ENCODE results near the gene ABHD2. TPM values are rescaled to one million over a fixed set of nuclear protein-coding genes. Genes with fewer than 3 reads are reported as not detected.
"Not testable (repeated sequence)": the region's sequence is repeated elsewhere in the genome, so short reads cannot be mapped to it uniquely, and the experiment has no call there.

ABHD2 gene
- total and polyA plus RNA-seq, 11 donors = 8.6 to 243 (median 116) TPM

- Histone ChIP-seq H3K4me3 (no peak overlapping the region), H3K27ac (no peak overlapping the region), H3K36me3 (no peaks in the 10 kb centered on the region), H3K27me3 (peaks cover 0 to 3% (median 0%) of the 10 kb centered on the region in 9 donors), H3K4me1 (no peaks in the 10 kb centered on the region), H3K9me3 (no peaks in the 10 kb centered on the region)
- intact Hi-C loops (cut with DNase I) = no loop called here
- WGBS, 4 donors = 79 to 85% (median 81%) methylated on average over 14 of the region's 14 CpGs
- TF ChIP-seq POLR2A (IDR thresholded peaks at IDR 0.05) = no peak
- TF ChIP-seq, protein P1, sequence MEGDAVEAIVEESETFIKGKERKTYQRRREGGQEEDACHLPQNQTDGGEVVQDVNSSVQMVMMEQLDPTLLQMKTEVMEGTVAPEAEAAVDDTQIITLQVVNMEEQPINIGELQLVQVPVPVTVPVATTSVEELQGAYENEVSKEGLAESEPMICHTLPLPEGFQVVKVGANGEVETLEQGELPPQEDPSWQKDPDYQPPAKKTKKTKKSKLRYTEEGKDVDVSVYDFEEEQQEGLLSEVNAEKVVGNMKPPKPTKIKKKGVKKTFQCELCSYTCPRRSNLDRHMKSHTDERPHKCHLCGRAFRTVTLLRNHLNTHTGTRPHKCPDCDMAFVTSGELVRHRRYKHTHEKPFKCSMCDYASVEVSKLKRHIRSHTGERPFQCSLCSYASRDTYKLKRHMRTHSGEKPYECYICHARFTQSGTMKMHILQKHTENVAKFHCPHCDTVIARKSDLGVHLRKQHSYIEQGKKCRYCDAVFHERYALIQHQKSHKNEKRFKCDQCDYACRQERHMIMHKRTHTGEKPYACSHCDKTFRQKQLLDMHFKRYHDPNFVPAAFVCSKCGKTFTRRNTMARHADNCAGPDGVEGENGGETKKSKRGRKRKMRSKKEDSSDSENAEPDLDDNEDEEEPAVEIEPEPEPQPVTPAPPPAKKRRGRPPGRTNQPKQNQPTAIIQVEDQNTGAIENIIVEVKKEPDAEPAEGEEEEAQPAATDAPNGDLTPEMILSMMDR (IDR thresholded peaks at IDR 0.05) = no peak
- no peak for DNase-seq
- ATAC-seq = no peak
These were observed 138.3 kb downstream of the ABHD2 start for GRCh38 chr15:89226359-89227221.

- TF ChIP-seq POLR2A (IDR thresholded peaks at IDR 0.05) = no peak
- TF ChIP-seq, protein P1 (IDR thresholded peaks at IDR 0.05) = no peak
- WGBS, 4 donors = 68 to 79% (median 76%) methylated on average over 7 of the region's 7 CpGs
- Histone ChIP-seq H3K27ac (no peak overlapping the region), H3K4me3 (no peak overlapping the region), H3K36me3 (no peaks in the 10 kb centered on the region), H3K27me3 (peaks cover 0 to 3% (median 0%) of the 10 kb centered on the region in 9 donors), H3K4me1 (no peaks in the 10 kb centered on the region), H3K9me3 (no peaks in the 10 kb centered on the region)
- ATAC-seq (no peak), DNase-seq (no peak)
- intact Hi-C loops (cut with DNase I) = no loop called here
These were observed 139.2 kb downstream of the ABHD2 start for GRCh38 chr15:89227425-89227824.

DNA sequence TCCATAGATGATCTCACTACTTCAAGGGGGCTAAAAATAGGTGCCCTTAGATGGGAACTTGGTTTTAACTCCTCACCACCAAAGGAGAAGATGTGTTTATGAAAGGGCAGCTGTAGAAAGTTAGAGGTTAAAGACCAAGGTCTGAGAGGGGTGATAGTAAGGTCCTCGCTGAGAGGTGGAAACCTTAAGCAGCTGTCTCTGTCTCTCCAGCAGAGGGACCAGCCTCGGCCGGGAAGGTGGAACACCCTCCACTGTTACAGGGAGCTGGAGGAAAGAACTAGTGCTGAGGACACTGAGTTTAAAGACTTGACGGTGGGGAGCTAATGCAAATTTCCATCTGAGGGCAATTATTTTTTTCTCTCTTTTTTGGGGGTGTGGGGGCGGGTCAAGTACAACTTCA, 142.0 kb downstream of the ABHD2 start:
- Histone ChIP-seq H3K27ac (no peak overlapping the region), H3K4me3 (no peak overlapping the region), H3K36me3 (no peaks in the 10 kb centered on the region), H3K4me1 (no peaks in the 10 kb centered on the region), H3K27me3 (peaks cover 0 to 3% (median 0%) of the 10 kb centered on the region in 9 donors), H3K9me3 (no peaks in the 10 kb centered on the region)
- no peak for TF ChIP-seq POLR2A (IDR thresholded peaks at IDR 0.05)
- TF ChIP-seq, protein P1 (IDR thresholded peaks at IDR 0.05) = no peak
- WGBS, 4 donors = 32 to 55% (median 43%) methylated on average over 5 of the region's 5 CpGs
- intact Hi-C loops (cut with DNase I) = no loop called here
- no peak for ATAC-seq
- no peak for DNase-seq

GRCh38 chr15:89231832-89232231, 143.6 kb downstream of the ABHD2 start:
- H3K4me1 ChIP-seq = no peaks in the 10 kb centered on the region
- intact Hi-C loops (cut with DNase I) = no loop called here
- H3K27me3 ChIP-seq = peaks cover 0 to 3% (median 0%) of the 10 kb centered on the region in 9 donors
- TF ChIP-seq POLR2A (IDR thresholded peaks at IDR 0.05) = no peak
- TF ChIP-seq, protein P1 (IDR thresholded peaks at IDR 0.05) = no peak
- H3K27ac ChIP-seq = no peak overlapping the region
- ATAC-seq (no peak), DNase-seq (no peak)
- H3K36me3 ChIP-seq = no peaks in the 10 kb centered on the region
- no peak overlapping the region for H3K4me3 ChIP-seq
- no peaks in the 10 kb centered on the region for H3K9me3 ChIP-seq

DNA sequence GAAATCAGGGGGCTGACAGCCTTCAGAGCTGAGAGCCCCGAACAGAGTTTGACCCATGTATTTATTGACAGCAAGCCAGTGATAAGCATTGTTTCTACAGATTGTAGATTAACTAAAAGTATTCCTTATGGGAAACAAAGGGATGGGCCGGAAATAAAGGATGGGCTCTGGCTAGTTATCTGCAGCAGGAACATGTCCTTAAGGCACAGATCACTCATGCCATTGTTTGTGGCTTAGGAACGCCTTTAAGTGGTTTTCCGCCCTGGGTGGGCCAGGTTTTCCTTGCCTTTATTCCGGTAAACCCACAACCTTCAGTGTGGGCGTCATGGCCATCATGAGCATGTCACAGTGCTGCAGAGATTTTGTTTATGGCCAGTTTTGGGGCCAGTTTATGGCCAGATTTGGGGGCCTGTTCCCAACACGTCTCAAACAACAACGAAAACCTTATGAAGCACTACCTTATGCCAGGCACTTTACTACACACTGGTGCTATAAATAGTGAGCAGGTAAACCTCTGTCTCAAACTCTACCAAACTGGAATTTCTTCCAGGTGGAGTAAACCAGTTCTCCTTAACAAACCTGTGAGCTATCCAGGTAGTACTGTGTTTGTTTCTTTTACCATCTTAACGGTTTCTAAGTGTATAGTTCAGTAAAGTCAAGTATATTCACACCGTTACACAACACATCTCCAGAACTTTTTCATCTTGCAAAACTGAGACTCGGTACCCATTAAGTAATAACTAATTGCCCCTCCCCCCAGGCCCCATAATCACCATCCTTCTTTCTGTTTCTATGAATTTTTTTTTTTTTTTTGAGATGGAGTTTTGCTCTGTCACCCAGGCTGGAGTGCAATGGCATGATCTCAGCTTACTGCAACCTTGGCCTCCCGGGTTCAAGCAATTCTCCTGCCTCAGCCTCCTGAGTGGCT, 151.9 kb downstream of the ABHD2 start:
- H3K27me3 ChIP-seq, H3K27ac ChIP-seq, H3K4me3 ChIP-seq, H3K9me3 ChIP-seq, H3K36me3 ChIP-seq, DNase-seq, ATAC-seq: not testable (repeated sequence)
- WGBS, 4 donors = 86 to 90% (median 90%) methylated on average over 12 of the region's 12 CpGs
- peaks cover 3 to 17% (median 11%) of the 10 kb centered on the region in 12 donors for H3K4me1 ChIP-seq
- intact Hi-C loops (cut with DNase I) = loop anchor here in 2 of 10 donors (5.0 kb wide), 1 partner anchor 33 kb away; no protein-coding TSS in a partner anchor

Measured in heart left ventricle (tissue), 16 donors.